Left forelimb (tissue), 1 donor: ENCODE data around the gene PAK1IP1.
A peak's percentile ranks its signal among the peaks of the same experiment; 100 is the strongest.
"Not testable (repeated sequence)": the region's sequence is repeated elsewhere in the genome, so short reads cannot be mapped to it uniquely, and the experiment has no call there.

Experiments used
- DNase-seq: peaks from one replicate; pipeline ENCODE4 v3.0.0-alpha.2; 2018; ENCODE audit warnings: low spot score

Gene PAK1IP1

DNA sequence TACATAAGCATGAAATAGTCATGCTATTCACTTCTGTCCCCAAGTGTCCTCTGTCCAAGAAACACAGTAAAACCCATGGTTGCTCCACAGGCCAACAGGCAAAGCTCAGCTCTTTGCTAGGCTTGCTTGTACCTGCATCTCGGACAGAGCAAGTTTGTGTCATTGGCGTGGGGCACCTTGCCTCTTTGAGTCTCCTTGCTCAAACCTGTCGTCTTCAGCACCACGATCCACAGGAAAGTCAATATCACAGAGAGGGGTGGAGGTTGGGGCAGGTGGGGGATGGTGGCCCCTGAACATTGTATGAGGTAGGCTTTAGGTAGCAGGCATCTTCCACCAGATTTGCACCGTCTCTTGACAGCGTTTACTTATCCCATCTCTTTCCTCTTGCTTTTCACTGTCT lies 48.7 kb downstream of the PAK1IP1 start:
- no peak for DNase-seq

DNA sequence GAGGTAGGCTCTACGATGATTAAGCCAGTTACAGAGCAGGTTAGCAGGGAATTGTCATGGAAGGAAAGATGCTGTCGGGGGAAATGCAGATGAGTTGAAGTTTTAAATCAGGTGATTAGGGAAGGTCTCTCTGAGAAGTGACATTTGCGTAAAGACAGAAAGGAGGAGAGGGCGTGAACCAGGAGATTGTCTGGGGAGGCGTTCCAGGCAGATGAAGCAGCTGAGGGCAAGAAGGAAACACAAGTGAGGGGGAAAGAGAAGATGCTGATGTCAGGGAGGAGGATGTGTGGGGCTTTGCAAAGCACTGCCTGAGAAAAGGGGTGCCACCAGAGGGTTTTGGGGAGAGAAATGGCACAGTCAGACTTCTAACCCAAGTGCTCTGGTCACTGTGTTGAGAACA lies 50.3 kb downstream of the PAK1IP1 start:
- no peak for DNase-seq

DNA sequence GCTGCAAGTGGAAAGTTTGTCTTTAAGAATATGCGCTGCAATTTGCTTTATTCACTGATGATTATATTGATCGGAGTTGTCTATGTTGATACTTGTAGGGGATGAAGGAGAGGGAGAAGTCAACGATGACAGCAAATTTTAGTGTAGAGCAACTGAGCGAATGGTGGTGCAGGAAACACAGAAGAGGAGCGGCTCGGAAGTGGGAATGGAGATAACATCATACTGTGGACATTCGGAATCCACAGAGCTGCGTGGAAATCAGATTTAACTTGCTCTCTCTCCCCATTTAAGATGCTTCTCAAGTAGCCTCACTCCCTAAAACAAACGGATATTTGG lies 52.1 kb downstream of the PAK1IP1 start:
- no peak for DNase-seq

- DNase-seq: peak; percentile 100
Observed at GRCh38 chr6:10747251-10747972, 52.6 kb downstream of the PAK1IP1 start, which contains the start of gene TMEM14B. TSS of gene TMEM14B (plus strand) at chr6:10747805. CDS start at chr6:10749246, 1,441 bp downstream.

DNA sequence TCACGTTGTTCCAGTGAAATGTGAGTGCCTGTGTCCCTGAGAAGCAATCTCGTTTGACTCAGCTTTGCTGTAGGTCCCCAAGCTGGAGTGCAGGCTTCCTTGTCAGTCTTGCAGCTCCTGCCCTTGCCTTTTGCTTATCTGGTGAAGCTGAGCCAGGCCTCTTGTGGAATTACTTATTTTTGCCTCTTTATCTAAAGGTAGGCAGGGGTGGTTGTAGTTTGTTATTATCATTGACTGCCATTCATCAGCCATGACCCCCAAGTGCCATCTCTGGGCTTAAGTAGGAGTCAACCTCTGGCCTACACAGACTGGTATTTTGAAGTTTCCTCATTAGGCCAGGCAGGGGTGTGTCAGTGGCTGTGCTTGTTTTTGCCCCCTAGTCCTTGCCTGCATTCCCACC lies 55.0 kb downstream of the PAK1IP1 start:
- DNase-seq: no peak

GRCh38 chr6:10750568-10750967 lies 55.8 kb downstream of the PAK1IP1 start:
- DNase-seq: not testable (repeated sequence)

- not testable (repeated sequence) for DNase-seq
Observed at GRCh38 chr6:10751757-10752156, 57.0 kb downstream of the PAK1IP1 start.

- no peak for DNase-seq
Observed at GRCh38 chr6:10756085-10756484, 61.3 kb downstream of the PAK1IP1 start.
